DND-41 (cell line): ENCODE data around the gene THUMPD1.

ENCODE experiments used
- CTCF ChIP-seq: IDR thresholded peaks from 2 replicates; pipeline ENCODE4 v1.5.1; 2012; ENCODE audit warnings: borderline replicate concordance, low read length, moderate library complexity, mild to moderate bottlenecking; ENCODE audit not compliant: poor library complexity, severe bottlenecking; ENCODE audit errors: extremely low read depth
- EZH2 ChIP-seq: IDR thresholded peaks from 3 replicates; pipeline ENCODE4 v1.6.1; 2012; ENCODE audit warnings: borderline replicate concordance, low read depth, mild to moderate bottlenecking, moderate library complexity, low read length, inconsistent platforms; ENCODE audit not compliant: severe bottlenecking

- TF ChIP-seq CTCF (no peak), EZH2 (no peak)
Measured at GRCh38 chr16:20762404-20763123, 20.9 kb upstream of the THUMPD1 start.
